ENCODE data around the gene NOTCH1. TPM values are rescaled to one million over a fixed set of nuclear protein-coding genes. Genes with fewer than 3 reads are reported as not detected.

Gene NOTCH1
- total and polyA plus RNA-seq, 2 of the 8 experiments (the other 6 are each of a cell fraction or from before 2014, with no cell fraction given) = 6.9 to 55.6 TPM

GRCh38 chr9:136565715-136566552 is 20.1 kb upstream of the NOTCH1 start:
- no peak for DNase-seq (ENCODE audit: low read depth in 1 of 2, low spot score in 2 of 2)
- WGBS, 2 experiments (ENCODE audit: extremely low coverage in 1 of 2, insufficient coverage in 1 of 2, insufficient read length in 1 of 2, insufficient replicate concordance in 2 of 2, low coverage in 1 of 2, low lambda C conversion rate in 2 of 2, missing lambda C conversion rate in 1 of 2) = 88% methylated on average over 26 of the region's 26 CpGs; no CpG with 5 or more reads in 1 of the 2 experiments

More at GRCh38 chr9:136565715-136566552, 20.1 kb upstream of the NOTCH1 start:
- no peak overlapping the region for H3K4me3 ChIP-seq (ENCODE audit: extremely low read depth in 1 of 4, insufficient read depth in 2 of 4, low read depth in 3 of 4, low read length in 4 of 4)
- TF ChIP-seq RAD21 (IDR thresholded peaks at IDR 0.05 in 1 of 2, conservative IDR thresholded peaks at IDR 0.05 in 1 of 2; ENCODE audit: low read depth in 2 of 2, low read length in 2 of 2) (no peak), CBX5 (IDR thresholded peaks at IDR 0.05; ENCODE audit: low read depth, low read length) (no peak), ZNF274 (IDR thresholded peaks at IDR 0.05; ENCODE audit: borderline replicate concordance, extremely low read depth, low read length) (no peak), SAP30 (IDR thresholded peaks at IDR 0.05; ENCODE audit: insufficient read depth, insufficient replicate concordance, low read length) (no peak), SP2 (IDR thresholded peaks at IDR 0.05; ENCODE audit: low read length) (no peak), MAFK (IDR thresholded peaks at IDR 0.05; ENCODE audit: low read depth, low read length) (no peak), POLR2A (IDR thresholded peaks at IDR 0.05; ENCODE audit: control extremely low read depth in 1 of 2, low read depth in 2 of 2, low read length in 2 of 2) (no peak), BRCA1 (IDR thresholded peaks at IDR 0.05; ENCODE audit: low read depth, low read length) (no peak), GABPA (IDR thresholded peaks at IDR 0.05; ENCODE audit: borderline replicate concordance, insufficient read depth, low read length) (no peak)
- TF ChIP-seq, protein P1, sequence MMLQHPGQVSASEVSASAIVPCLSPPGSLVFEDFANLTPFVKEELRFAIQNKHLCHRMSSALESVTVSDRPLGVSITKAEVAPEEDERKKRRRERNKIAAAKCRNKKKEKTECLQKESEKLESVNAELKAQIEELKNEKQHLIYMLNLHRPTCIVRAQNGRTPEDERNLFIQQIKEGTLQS (IDR thresholded peaks at IDR 0.05; ENCODE audit: insufficient read depth, low read depth, low read length) = no peak
- no peak overlapping the region for H3K23ac ChIP-seq (ENCODE audit: insufficient read length)
- H4K5ac ChIP-seq (ENCODE audit: insufficient read length, low read depth, low read length) = peak overlapping the region; percentile 61
- no peak overlapping the region for H3K9ac ChIP-seq (replicated peaks in 1 of 4; ENCODE audit: extremely low read depth in 1 of 4, low read depth in 3 of 4, low read length in 3 of 4)
- H2BK15ac ChIP-seq (ENCODE audit: low read length) = peak overlapping the region; percentile 88; the same call in 1 of the 2 replicates
- no peak overlapping the region for H4K8ac ChIP-seq (ENCODE audit: extremely low read depth, insufficient read depth, low read length)
- H3K14ac ChIP-seq (ENCODE audit: insufficient read length) = no peak overlapping the region
- peaks cover 3 to 7% of the 10 kb centered on the region in 2 experiments; a peak in 2 of 4 replicates for H3K9me3 ChIP-seq (ENCODE audit: insufficient read depth in 2 of 2, low read depth in 1 of 2, low read length in 1 of 2)
- peak overlapping the region; percentile 93; the same call in 1 of the 2 replicates for H2AK5ac ChIP-seq (ENCODE audit: low read depth, low read length)
- no peaks in the 10 kb centered on the region; a peak in 1 of 8 replicates for H3K36me3 ChIP-seq (ENCODE audit: control insufficient read depth in 2 of 4, insufficient read depth in 4 of 4, low read length in 3 of 4)
- no peak overlapping the region for H2AFZ ChIP-seq (ENCODE audit: low read length)
- 0 out of 4 replicates have a peak, but pooled peaks cover 0 to 2% of the 10 kb centered on the region in 2 experiments for H3K79me2 ChIP-seq (ENCODE audit: control insufficient read depth in 1 of 2, insufficient read depth in 2 of 2, low read length in 2 of 2)
- 0 out of 2 replicates have a peak overlapping the region, but pooled peaks have one; percentile 72 for H2BK20ac ChIP-seq (ENCODE audit: low read length)
- no peak overlapping the region for H3K56ac ChIP-seq (replicated peaks; ENCODE audit: insufficient read length, low read depth, low read length)
- FAIRE-seq = no peak
- peak overlapping the region; percentile 66; the same call in 1 of the 2 replicates for H2BK5ac ChIP-seq (ENCODE audit: low read depth, low read length)
- ChIA-PET CTCF (ENCODE audit: partially characterized antibody) (interaction anchor here (0.9 to 2.3 kb wide), 5 partner anchors 11 to 41 kb away, joined by 3 to 10 read pairs (median 5); no protein-coding TSS in a partner anchor), POLR2A (ENCODE audit: partially characterized antibody) (interaction anchor here (1.7 kb wide), 1 partner anchor 12 kb away, joined by 6 read pairs; no protein-coding TSS in a partner anchor)
- H3K4ac ChIP-seq (replicated peaks; ENCODE audit: insufficient read length, low read depth, low read length) = peak overlapping the region; percentile 82
- peak overlapping the region; percentile 61 for H4K91ac ChIP-seq (replicated peaks; ENCODE audit: insufficient read length, low read length)
- peak overlapping the region; percentile 87 for H3K18ac ChIP-seq (ENCODE audit: extremely low read depth, low read length)
- H2BK120ac ChIP-seq (replicated peaks; ENCODE audit: low read depth, low read length) = no peak overlapping the region
- H2BK12ac ChIP-seq (ENCODE audit: low read depth, low read length) = peak overlapping the region; percentile 92; the same call in 1 of the 2 replicates
- H3K23me2 ChIP-seq (ENCODE audit: low read depth, low read length) = peaks cover 5% of the 10 kb centered on the region
- no peak overlapping the region for H3K27ac ChIP-seq (ENCODE audit: low read depth, low read length)
- H3K4me1 ChIP-seq (replicated peaks in 1 of 4; ENCODE audit: control insufficient read depth in 3 of 4, insufficient read depth in 4 of 4, low read length in 3 of 4) = peaks cover 0 to 53% (median 31%) of the 10 kb centered on the region in 4 experiments; a peak in 6 of 7 replicates
- no peak overlapping the region for H3K4me2 ChIP-seq (ENCODE audit: insufficient read depth in 1 of 2, low read depth in 2 of 2, low read length in 2 of 2)
- peaks cover 4% of the 10 kb centered on the region; the same call in 1 of the 2 replicates for H3K79me1 ChIP-seq (ENCODE audit: low read depth, low read length)
- peaks cover 0 to 8% of the 10 kb centered on the region in 2 experiments for H4K20me1 ChIP-seq (replicated peaks in 1 of 2; ENCODE audit: control insufficient read depth in 1 of 2, insufficient read depth in 2 of 2, low read length in 2 of 2)
- H3K27me3 ChIP-seq (replicated peaks in 1 of 4; ENCODE audit: control insufficient read depth in 3 of 4, extremely low read depth in 1 of 4, insufficient read depth in 3 of 4, low read length in 3 of 4) = peaks cover 0 to 4% (median 0%) of the 10 kb centered on the region in 4 experiments; a peak in 1 of 7 replicates
